Measurements from ENCODE around the gene B4GALNT3.

Gene B4GALNT3

GRCh38 chr12:495466-495865 lies 35.7 kb downstream of the B4GALNT3 start:
- Histone ChIP-seq H2AFZ (ENCODE audit: low read length) (no peak overlapping the region), H3K9me3 (ENCODE audit: low read length) (0 out of 2 replicates have a peak, but pooled peaks cover 4% of the 10 kb centered on the region), H3K4me3 (ENCODE audit: low read depth, low read length, poor library complexity, severe bottlenecking) (no peak overlapping the region), H3K36me3 (ENCODE audit: insufficient read depth, low read length) (no peaks in the 10 kb centered on the region; the same call in 1 of the 2 replicates), H3K9ac (ENCODE audit: low read length) (no peak overlapping the region), H3K27me3 (ENCODE audit: insufficient read depth, low read length) (peaks cover 6% of the 10 kb centered on the region), H3K79me2 (ENCODE audit: insufficient read depth, low read length) (no peaks in the 10 kb centered on the region), H3K9me2 (ENCODE audit: low read depth, low read length) (no peaks in the 10 kb centered on the region), H3K4me1 (ENCODE audit: insufficient read depth, low read length, severe bottlenecking) (no peaks in the 10 kb centered on the region), H3K4me2 (ENCODE audit: low read length) (no peak overlapping the region), H3F3A (ENCODE audit: insufficient read depth, low read length) (no peaks in the 10 kb centered on the region), H4K20me1 (ENCODE audit: insufficient read depth, low read length) (no peaks in the 10 kb centered on the region), H3K27ac (ENCODE audit: low read depth, low read length, poor library complexity, severe bottlenecking) (no peak overlapping the region)
- TF ChIP-seq, protein P1, sequence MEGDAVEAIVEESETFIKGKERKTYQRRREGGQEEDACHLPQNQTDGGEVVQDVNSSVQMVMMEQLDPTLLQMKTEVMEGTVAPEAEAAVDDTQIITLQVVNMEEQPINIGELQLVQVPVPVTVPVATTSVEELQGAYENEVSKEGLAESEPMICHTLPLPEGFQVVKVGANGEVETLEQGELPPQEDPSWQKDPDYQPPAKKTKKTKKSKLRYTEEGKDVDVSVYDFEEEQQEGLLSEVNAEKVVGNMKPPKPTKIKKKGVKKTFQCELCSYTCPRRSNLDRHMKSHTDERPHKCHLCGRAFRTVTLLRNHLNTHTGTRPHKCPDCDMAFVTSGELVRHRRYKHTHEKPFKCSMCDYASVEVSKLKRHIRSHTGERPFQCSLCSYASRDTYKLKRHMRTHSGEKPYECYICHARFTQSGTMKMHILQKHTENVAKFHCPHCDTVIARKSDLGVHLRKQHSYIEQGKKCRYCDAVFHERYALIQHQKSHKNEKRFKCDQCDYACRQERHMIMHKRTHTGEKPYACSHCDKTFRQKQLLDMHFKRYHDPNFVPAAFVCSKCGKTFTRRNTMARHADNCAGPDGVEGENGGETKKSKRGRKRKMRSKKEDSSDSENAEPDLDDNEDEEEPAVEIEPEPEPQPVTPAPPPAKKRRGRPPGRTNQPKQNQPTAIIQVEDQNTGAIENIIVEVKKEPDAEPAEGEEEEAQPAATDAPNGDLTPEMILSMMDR (IDR thresholded peaks at IDR 0.05; ENCODE audit: low read length) = no peak
- no peak for TF ChIP-seq EZH2 (IDR thresholded peaks at IDR 0.05; ENCODE audit: borderline replicate concordance, low read length)

DNA sequence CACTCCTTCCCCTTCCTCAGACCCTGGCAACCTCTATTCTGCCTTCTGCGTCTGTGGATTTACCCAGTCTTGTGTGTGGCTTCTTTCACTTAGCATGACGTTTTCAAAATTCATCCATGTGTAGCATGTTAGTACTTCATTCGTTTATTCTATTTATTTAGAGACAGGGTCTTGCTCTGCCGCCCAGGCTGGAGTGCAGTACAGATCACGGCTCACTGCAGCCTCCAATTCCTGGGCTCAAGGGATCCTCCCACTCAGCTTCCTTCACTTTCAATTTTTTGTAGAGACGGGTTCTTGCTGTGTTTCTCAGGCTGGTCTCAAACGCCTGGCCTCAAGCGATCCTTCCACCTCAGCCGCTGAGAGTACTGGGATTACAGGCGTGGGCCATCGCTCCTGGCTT lies 37.0 kb downstream of the B4GALNT3 start:
- Histone ChIP-seq H3K79me2 (ENCODE audit: insufficient read depth, low read length) (no peaks in the 10 kb centered on the region), H3K27ac (ENCODE audit: low read depth, low read length, poor library complexity, severe bottlenecking) (no peak overlapping the region), H4K20me1 (ENCODE audit: insufficient read depth, low read length) (no peaks in the 10 kb centered on the region), H3K4me2 (ENCODE audit: low read length) (no peak overlapping the region), H3K36me3 (ENCODE audit: insufficient read depth, low read length) (no peaks in the 10 kb centered on the region; the same call in 1 of the 2 replicates), H2AFZ (ENCODE audit: low read length) (no peak overlapping the region), H3K9ac (ENCODE audit: low read length) (no peak overlapping the region), H3F3A (ENCODE audit: insufficient read depth, low read length) (no peaks in the 10 kb centered on the region), H3K4me3 (ENCODE audit: low read depth, low read length, poor library complexity, severe bottlenecking) (no peak overlapping the region), H3K27me3 (ENCODE audit: insufficient read depth, low read length) (peaks cover 6% of the 10 kb centered on the region), H3K9me2 (ENCODE audit: low read depth, low read length) (no peaks in the 10 kb centered on the region), H3K4me1 (ENCODE audit: insufficient read depth, low read length, severe bottlenecking) (no peaks in the 10 kb centered on the region), H3K9me3 (ENCODE audit: low read length) (0 out of 2 replicates have a peak, but pooled peaks cover 4% of the 10 kb centered on the region)
- TF ChIP-seq EZH2 (IDR thresholded peaks at IDR 0.05; ENCODE audit: borderline replicate concordance, low read length) = no peak
- TF ChIP-seq, protein P1 (IDR thresholded peaks at IDR 0.05; ENCODE audit: low read length) = no peak

DNA sequence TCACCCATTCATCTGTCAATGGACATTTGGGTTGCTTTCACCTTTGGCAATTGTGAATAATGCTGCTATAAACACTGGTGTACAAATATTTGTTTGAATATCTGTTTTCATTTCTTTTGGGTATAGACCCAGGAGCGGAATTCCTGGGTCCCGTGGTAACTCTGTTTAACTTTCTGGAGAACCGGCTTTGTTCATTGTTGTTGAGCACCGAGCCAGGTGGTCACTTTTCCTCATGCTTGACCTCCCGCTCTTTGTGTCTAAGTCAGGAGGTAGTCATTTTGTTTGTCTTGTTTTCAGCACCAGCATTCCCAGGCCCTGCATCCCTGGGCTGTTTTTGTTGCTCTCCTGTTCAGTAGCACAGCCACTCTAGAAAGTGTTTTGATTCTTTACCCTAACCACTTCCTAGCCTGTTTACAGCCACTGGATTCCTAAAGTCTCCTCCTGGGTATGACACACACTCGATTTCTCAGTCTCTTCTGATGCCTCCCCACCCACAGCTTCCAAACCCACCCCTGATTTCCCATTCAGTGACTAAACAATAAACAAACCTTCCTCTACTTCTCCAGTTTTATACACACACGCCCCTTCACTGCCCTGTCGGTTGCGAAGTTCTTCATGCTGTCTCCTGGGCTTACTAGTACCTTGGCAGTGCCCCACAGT lies 37.9 kb downstream of the B4GALNT3 start:
- Histone ChIP-seq H3K4me1 (ENCODE audit: insufficient read depth, low read length, severe bottlenecking) (no peaks in the 10 kb centered on the region), H3K9ac (ENCODE audit: low read length) (no peak overlapping the region), H3K36me3 (ENCODE audit: insufficient read depth, low read length) (no peaks in the 10 kb centered on the region), H3K27me3 (ENCODE audit: insufficient read depth, low read length) (peaks cover 6% of the 10 kb centered on the region; the same call in 1 of the 2 replicates), H4K20me1 (ENCODE audit: insufficient read depth, low read length) (no peaks in the 10 kb centered on the region), H3K4me2 (ENCODE audit: low read length) (no peak overlapping the region), H3K4me3 (ENCODE audit: low read depth, low read length, poor library complexity, severe bottlenecking) (no peak overlapping the region), H2AFZ (ENCODE audit: low read length) (no peak overlapping the region), H3K79me2 (ENCODE audit: insufficient read depth, low read length) (no peaks in the 10 kb centered on the region), H3F3A (ENCODE audit: insufficient read depth, low read length) (no peaks in the 10 kb centered on the region), H3K9me2 (ENCODE audit: low read depth, low read length) (no peaks in the 10 kb centered on the region), H3K27ac (ENCODE audit: low read depth, low read length, poor library complexity, severe bottlenecking) (no peak overlapping the region), H3K9me3 (ENCODE audit: low read length) (0 out of 2 replicates have a peak, but pooled peaks cover 4% of the 10 kb centered on the region)
- TF ChIP-seq, protein P1 (IDR thresholded peaks at IDR 0.05; ENCODE audit: low read length) = no peak
- TF ChIP-seq EZH2 (IDR thresholded peaks at IDR 0.05; ENCODE audit: borderline replicate concordance, low read length) = no peak

Measured in OCI-LY1 (cell line).